SK-N-SH (cell line): ENCODE measurements around the gene TLX1. TPM values are rescaled to one million over a fixed set of nuclear protein-coding genes. Genes with fewer than 3 reads are reported as not detected.
A peak's percentile ranks its signal among the peaks of the same experiment; 100 is the strongest.

Experiments used
- CTCF ChIA-PET: fragments of 300-600, 350-600 bp; formaldehyde crosslinking; extraction: SDS; loops from one replicate; lab custom pipeline; 2021; lab: Yijun Ruan, JAX
- POLR2A ChIA-PET: fragments of 350-600 bp; sonication (Branson Sonifier 250); formaldehyde crosslinking; extraction: SDS; loops from one replicate; lab custom pipeline; 2020; ENCODE audit warnings: antibody characterized with exemption, inconsistent platforms; lab: Yijun Ruan, JAX
- DNase-seq: peaks from one replicate; pipeline ENCODE4 v3.0.0; 2012
- H2AFZ ChIP-seq: fragments of 200-600 bp; sonication (generic); 2 replicates; pipeline ENCODE4 v1.8.1; 2016; ENCODE audit warnings: antibody characterized with exemption, mild to moderate bottlenecking, low read depth
- H3F3A ChIP-seq: fragments of 200-600 bp; sonication (generic); replicated peaks from 2 replicates; pipeline ENCODE3; 2016; ENCODE audit warnings: antibody characterized with exemption, mild to moderate bottlenecking; ENCODE audit not compliant: insufficient read depth
- H3K27ac ChIP-seq, 2 experiments: fragments of 200-500 bp in 1 of 2; fragments of 200-600 bp in 1 of 2; sonication (Bioruptor generic) in 1 of 2; sonication (generic), shearing (Covaris generic) in 1 of 2; 2 replicates each; pipeline versions ENCODE4 v1.5.1 to v1.6.1; 2014 to 2016; ENCODE audit warnings: low read depth in 2 of 2, inconsistent platforms in 1 of 2, low read length in 1 of 2, mild to moderate bottlenecking in 1 of 2, mixed read lengths in 1 of 2
- H3K27me3 ChIP-seq: fragments of 200-600 bp; sonication (generic), shearing (Covaris generic); 2 replicates; pipeline ENCODE4 v1.6.1; 2016; ENCODE audit warnings: mixed run types; ENCODE audit not compliant: insufficient read depth
- H3K36me3 ChIP-seq, 2 experiments: fragments of 200-500 bp in 1 of 2; fragments of 200-600 bp in 1 of 2; sonication (Bioruptor generic) in 1 of 2; sonication (generic) in 1 of 2; replicated peaks in 1 of 2; 2 replicates each; pipeline versions ENCODE3 to v1.5.1; 2014 to 2016; ENCODE audit warnings: low read length in 1 of 2, mild to moderate bottlenecking in 1 of 2; ENCODE audit not compliant: insufficient read depth in 2 of 2, control insufficient read depth in 1 of 2
- H3K4me1 ChIP-seq, 2 experiments: fragments of 200-500 bp in 1 of 2; fragments of 200-600 bp in 1 of 2; sonication (Bioruptor generic) in 1 of 2; sonication (generic), shearing (Covaris generic) in 1 of 2; 2 replicates each; pipeline versions ENCODE4 v1.5.1 to v1.6.1; 2014 to 2016; ENCODE audit warnings: low read depth in 1 of 2, low read length in 1 of 2, mixed run types in 1 of 2; ENCODE audit not compliant: insufficient read depth in 2 of 2, control insufficient read depth in 1 of 2
- H3K4me2 ChIP-seq: fragments of 200-600 bp; sonication (generic), shearing (Covaris generic); 2 replicates; pipeline ENCODE4 v1.6.1; 2017; ENCODE audit warnings: mixed run types
- H3K4me3 ChIP-seq, 2 experiments: fragments of 200-500 bp in 1 of 2; fragments of 200-600 bp in 1 of 2; sonication (Bioruptor generic) in 1 of 2; sonication (generic), shearing (Covaris generic) in 1 of 2; 2 replicates each; pipeline versions ENCODE4 v1.5.1 to v1.8.1; 2014 to 2016; ENCODE audit warnings: low read depth in 2 of 2, inconsistent platforms in 1 of 2, low read length in 1 of 2, mild to moderate bottlenecking in 1 of 2, mixed read lengths in 1 of 2, moderate library complexity in 1 of 2
- H3K79me2 ChIP-seq: fragments of 200-600 bp; sonication (generic); 2 replicates; pipeline ENCODE4 v1.8.1; 2017; ENCODE audit warnings: mild to moderate bottlenecking; ENCODE audit not compliant: insufficient read depth
- H3K9ac ChIP-seq: fragments of 200-600 bp; sonication (generic); 2 replicates; pipeline ENCODE4 v1.6.1; 2017; ENCODE audit warnings: mixed run types
- H3K9me2 ChIP-seq: fragments of 200-600 bp; sonication (generic); 2 replicates; pipeline ENCODE4 v1.6.1; 2017; ENCODE audit warnings: mixed run types
- H3K9me3 ChIP-seq: fragments of 200-600 bp; sonication (generic); 2 replicates; pipeline ENCODE4 v1.6.1; 2017; ENCODE audit warnings: mixed run types, mild to moderate bottlenecking, moderate library complexity
- H4K20me1 ChIP-seq: fragments of 200-600 bp; sonication (generic); 2 replicates; pipeline ENCODE4 v1.6.1; 2017; ENCODE audit warnings: mild to moderate bottlenecking, mixed run types; ENCODE audit not compliant: insufficient read depth
- CHD2 ChIP-seq: fragments of 150-350 bp; IDR thresholded peaks from 2 replicates; pipeline ENCODE4 v1.6.1; 2018; ENCODE audit warnings: low read length; ENCODE audit not compliant: partially characterized antibody
- CTCF ChIP-seq: fragments of 200-600 bp; sonication (generic); IDR thresholded peaks from 2 replicates; pipeline ENCODE4 v1.6.1; 2017; ENCODE audit warnings: antibody characterized with exemption, mild to moderate bottlenecking, moderate library complexity
- FOSL2 ChIP-seq: IDR thresholded peaks from 2 replicates; pipeline ENCODE4 v1.4.0; 2012; ENCODE audit warnings: low read depth, mild to moderate bottlenecking, moderate library complexity, borderline replicate concordance
- IRF3 ChIP-seq: fragments of 150-350 bp; IDR thresholded peaks from 2 replicates; pipeline ENCODE4 v1.6.1; 2016; ENCODE audit warnings: mild to moderate bottlenecking, low read depth, low read length
- NRF1 ChIP-seq: IDR thresholded peaks from 2 replicates; pipeline ENCODE4 v1.6.1; 2012; ENCODE audit warnings: low read depth, mild to moderate bottlenecking, low read length
- SMC3 ChIP-seq: IDR thresholded peaks from 2 replicates; pipeline ENCODE4 v1.6.1; 2012; ENCODE audit warnings: low read depth, low read length, improper control_type of control experiment
- USF1 ChIP-seq: IDR thresholded peaks from 2 replicates; pipeline ENCODE4 v1.4.0; 2012; ENCODE audit warnings: low read depth, borderline replicate concordance
- YY1 ChIP-seq: IDR thresholded peaks from 2 replicates; pipeline ENCODE4 v1.4.0; 2012; ENCODE audit warnings: low read depth, mild to moderate bottlenecking
- ZBTB33 ChIP-seq: IDR thresholded peaks from 2 replicates; pipeline ENCODE4 v1.4.0; 2012; ENCODE audit warnings: low read depth, borderline replicate concordance
- WGBS: methylation state at CpG from one replicate; pipeline ENCODE4 v1.1.6; 2017; ENCODE audit warnings: low lambda C conversion rate; 5-methylcytosine and 5-hydroxymethylcytosine counted together
- polyA plus RNA-seq, 3 experiments: library from polyadenylated mRNA; depleted of rRNA; stranded (reverse); fragments of >200 nt; gene quantifications; 2 replicates each; pipeline ENCODE4 v1.2.3, GENCODE V29; 2012

Gene TLX1
- polyA plus RNA-seq, 1 of the 3 experiments (the other 2 are of a cell fraction) = not detected

GRCh38 chr10:101139421-101139911, 8.4 kb downstream of the TLX1 start:
- 74% methylated on average over 25 of the region's 30 CpGs for WGBS
- Histone ChIP-seq H3F3A (no peaks in the 10 kb centered on the region), H3K9ac (no peak overlapping the region), H2AFZ (no peak overlapping the region), H3K4me1 (no peaks in the 10 kb centered on the region; a peak in 1 of 4 replicates), H3K4me2 (no peak overlapping the region), H3K27me3 (peaks cover 16% of the 10 kb centered on the region), H3K4me3 (no peak overlapping the region), H3K36me3 (no peaks in the 10 kb centered on the region), H3K9me3 (no peaks in the 10 kb centered on the region), H3K79me2 (no peaks in the 10 kb centered on the region), H3K27ac (no peak overlapping the region), H3K9me2 (no peaks in the 10 kb centered on the region), H4K20me1 (no peaks in the 10 kb centered on the region)
- ChIA-PET POLR2A (no interaction called here), CTCF (interaction anchor here (0.8 to 21.6 kb wide), 10 partner anchors 8 to 100 kb away, joined by 3 to 972 read pairs (median 20); partner anchors contain the start of genes KAZALD1 and TLX1)
- TF ChIP-seq CTCF (peak; percentile 30), CHD2 (no peak), USF1 (no peak), YY1 (no peak), SMC3 (no peak), FOSL2 (no peak), NRF1 (no peak), ZBTB33 (no peak), IRF3 (no peak)
- peak; percentile 70 for DNase-seq
